ENCODE results near the gene PMPCA.

DNA sequence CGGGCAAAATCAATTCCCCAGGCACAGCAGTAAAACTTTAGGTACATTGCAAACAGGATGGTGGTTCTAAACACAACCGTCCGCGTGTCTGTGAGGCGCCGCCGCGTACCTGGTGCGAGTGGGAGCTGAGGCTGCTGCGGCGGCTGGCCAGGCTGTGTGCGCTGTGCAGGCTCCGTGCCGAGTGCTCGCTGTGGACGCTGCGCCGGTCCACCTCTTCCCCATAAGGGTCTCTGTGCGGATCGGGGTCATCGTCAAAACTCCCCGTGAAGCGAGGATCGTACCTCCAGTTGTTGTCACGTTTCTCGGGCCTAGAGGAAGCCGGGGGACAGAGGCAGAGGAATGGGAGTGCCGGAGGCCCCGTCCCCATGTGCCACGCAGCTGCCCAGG is 55.7 kb downstream of the PMPCA start:
- TF ChIP-seq JUN (IDR thresholded peaks at IDR 0.05; ENCODE audit: low read depth, low read length) = no peak
- TF ChIP-seq YY1 (IDR thresholded peaks at IDR 0.05; ENCODE audit: low read depth, low read length) = no peak
- TF ChIP-seq POLR2AphosphoS5 (IDR thresholded peaks at IDR 0.05; ENCODE audit: low read depth, low read length) = no peak
- TF ChIP-seq GABPA (IDR thresholded peaks at IDR 0.05; ENCODE audit: borderline replicate concordance, insufficient read depth, low read length) = no peak
- TF ChIP-seq TCF12 (IDR thresholded peaks at IDR 0.05; ENCODE audit: low read depth, low read length) = no peak
- no peak for TF ChIP-seq SIN3A (conservative IDR thresholded peaks at IDR 0.05 in 1 of 2, IDR thresholded peaks at IDR 0.05 in 1 of 2; ENCODE audit: low read depth in 1 of 2, low read length in 2 of 2)
- TF ChIP-seq GTF2F1 (IDR thresholded peaks at IDR 0.05; ENCODE audit: borderline replicate concordance, low read depth, low read length) = no peak

Measured in H1 (cell line).